Stimulated activated CD8-positive, alpha-beta memory T cell treated with anti-CD3 and anti-CD28 coated beads, Interleukin-7, amount 100 ng/mL, for 48 hours (primary cell): Measurements from ENCODE around the gene SLC7A5.
"Not testable (repeated sequence)": the region's sequence is repeated elsewhere in the genome, so short reads cannot be mapped to it uniquely, and the experiment has no call there.

Experiments used
- DNase-seq, 2 donors: peaks; one replicate each; pipeline ENCODE4 v3.0.0-alpha.2; 2020; ENCODE audit warnings: low read depth in 1 of 2; ENCODE audit errors: extremely low read depth in 1 of 2

SLC7A5 gene

GRCh38 chr16:87862597-87863326 lies 6.5 kb downstream of the SLC7A5 start:
- DNase-seq = not testable (repeated sequence)

GRCh38 chr16:87861300-87862099 lies 7.8 kb downstream of the SLC7A5 start:
- DNase-seq = not testable (repeated sequence)

GRCh38 chr16:87860553-87861299 lies 8.6 kb downstream of the SLC7A5 start:
- DNase-seq = no peak

GRCh38 chr16:87858151-87858993 lies 10.9 kb downstream of the SLC7A5 start:
- not testable (repeated sequence) for DNase-seq

GRCh38 chr16:87856791-87857228 lies 12.5 kb downstream of the SLC7A5 start:
- DNase-seq = no peak

- no peak for DNase-seq
Observed at GRCh38 chr16:87855852-87856715, 13.2 kb downstream of the SLC7A5 start.

- DNase-seq = no peak
Observed at GRCh38 chr16:87854907-87855683, 14.2 kb downstream of the SLC7A5 start.

GRCh38 chr16:87854053-87854906 lies 15.0 kb downstream of the SLC7A5 start:
- DNase-seq = no peak

GRCh38 chr16:87853411-87854052 lies 15.8 kb downstream of the SLC7A5 start:
- DNase-seq = peak; percentile 77 to 89

GRCh38 chr16:87851601-87852000 lies 17.7 kb downstream of the SLC7A5 start:
- no peak for DNase-seq

- no peak for DNase-seq
Observed at GRCh38 chr16:87851141-87851587, 18.1 kb downstream of the SLC7A5 start.

GRCh38 chr16:87850009-87851006 lies 19.0 kb downstream of the SLC7A5 start:
- DNase-seq = no peak

GRCh38 chr16:87849419-87850008 lies 19.8 kb downstream of the SLC7A5 start:
- no peak for DNase-seq

GRCh38 chr16:87848676-87849345 lies 20.5 kb downstream of the SLC7A5 start:
- no peak for DNase-seq
